ENCODE measurements around the gene FOXC1.

FOXC1 gene

GRCh38 chr6:1640476-1640875, 30.8 kb downstream of the FOXC1 start:
- DNase-seq (ENCODE audit: low read depth in 3 of 3, low spot score in 1 of 3) = no peak

- DNase-seq (ENCODE audit: low read depth in 3 of 3, low spot score in 1 of 3) = no peak
Observed at GRCh38 chr6:1641343-1641885, 31.7 kb downstream of the FOXC1 start.

- DNase-seq (ENCODE audit: low read depth in 3 of 3, low spot score in 1 of 3) = no peak
Observed at GRCh38 chr6:1643111-1643510, 33.4 kb downstream of the FOXC1 start.

- DNase-seq (ENCODE audit: low read depth in 3 of 3, low spot score in 1 of 3) = no peak
Observed at GRCh38 chr6:1643830-1644445, 34.2 kb downstream of the FOXC1 start.

GRCh38 chr6:1644516-1645060, 34.9 kb downstream of the FOXC1 start:
- DNase-seq (ENCODE audit: low read depth in 3 of 3, low spot score in 1 of 3) = no peak

GRCh38 chr6:1645466-1646185, 35.9 kb downstream of the FOXC1 start:
- no peak for DNase-seq (ENCODE audit: low read depth in 3 of 3, low spot score in 1 of 3)

GRCh38 chr6:1651362-1651761, 41.6 kb downstream of the FOXC1 start:
- DNase-seq (ENCODE audit: low read depth in 3 of 3, low spot score in 1 of 3) = no peak

- no peak for DNase-seq (ENCODE audit: low read depth in 3 of 3, low spot score in 1 of 3)
Observed at GRCh38 chr6:1652842-1653241, 43.1 kb downstream of the FOXC1 start.

GRCh38 chr6:1654054-1654453, 44.3 kb downstream of the FOXC1 start:
- no peak for DNase-seq (ENCODE audit: low read depth in 3 of 3, low spot score in 1 of 3)

GRCh38 chr6:1657116-1657770, 47.5 kb downstream of the FOXC1 start:
- no peak for DNase-seq (ENCODE audit: low read depth in 3 of 3, low spot score in 1 of 3)

- DNase-seq (ENCODE audit: low read depth in 3 of 3, low spot score in 1 of 3) = no peak
Observed at GRCh38 chr6:1657771-1658165, 48.1 kb downstream of the FOXC1 start.

- no peak for DNase-seq (ENCODE audit: low read depth in 3 of 3, low spot score in 1 of 3)
Observed at GRCh38 chr6:1658212-1659005, 48.7 kb downstream of the FOXC1 start.

- no peak for DNase-seq (ENCODE audit: low read depth in 3 of 3, low spot score in 1 of 3)
Observed at GRCh38 chr6:1659816-1660215, 50.1 kb downstream of the FOXC1 start.

- DNase-seq (ENCODE audit: low read depth in 3 of 3, low spot score in 1 of 3) = no peak
Observed at GRCh38 chr6:1662534-1662933, 52.8 kb downstream of the FOXC1 start.

All from stimulated activated CD4-positive, alpha-beta T cell treated with anti-CD3 and anti-CD28 coated beads, TNF-alpha, amount 100 ng/mL, for 1 hour (primary cell).